Measurements from ENCODE around the gene ERBB4. TPM values are rescaled to one million over a fixed set of nuclear protein-coding genes. Genes with fewer than 3 reads are reported as not detected.
"Not testable (repeated sequence)": the region's sequence is repeated elsewhere in the genome, so short reads cannot be mapped to it uniquely, and the experiment has no call there.

The ERBB4 gene
- total and polyA plus RNA-seq, 9 donors, result 5.0 to 12.7 (median 7.7) TPM

GRCh38 chr2:211649331-211649730 lies 889.3 kb downstream of the ERBB4 start:
- Histone ChIP-seq H3K27ac (ENCODE audit: low read length) (no peak overlapping the region), H3K27me3 (ENCODE audit: control insufficient read depth, insufficient read depth, low read length) (no peaks in the 10 kb centered on the region), H3K36me3 (ENCODE audit: control insufficient read depth, insufficient read depth, low read length) (no peaks in the 10 kb centered on the region), H3K4me3 (ENCODE audit: low read length) (no peak overlapping the region), H3K9me3 (replicated peaks; ENCODE audit: control insufficient read depth, low read depth, low read length) (no peaks in the 10 kb centered on the region), H3K4me1 (ENCODE audit: control insufficient read depth, insufficient read depth, low read length) (no peaks in the 10 kb centered on the region)
- no peak for DNase-seq
- WGBS (ENCODE audit: insufficient coverage), result no CpG with 5 or more reads among the region's 2 CpGs

- no peak overlapping the region for H3K4me3 ChIP-seq (ENCODE audit: low read length)
- H3K27ac ChIP-seq (ENCODE audit: low read length), result no peak overlapping the region
- H3K9me3 ChIP-seq (replicated peaks; ENCODE audit: control insufficient read depth, low read depth, low read length), result no peaks in the 10 kb centered on the region
- WGBS (ENCODE audit: insufficient coverage), result no CpG with 5 or more reads among the region's 1 CpG
- no peaks in the 10 kb centered on the region for H3K27me3 ChIP-seq (ENCODE audit: control insufficient read depth, insufficient read depth, low read length)
- no peaks in the 10 kb centered on the region for H3K4me1 ChIP-seq (ENCODE audit: control insufficient read depth, insufficient read depth, low read length)
- DNase-seq, result no peak
- no peaks in the 10 kb centered on the region for H3K36me3 ChIP-seq (ENCODE audit: control insufficient read depth, insufficient read depth, low read length)
Observed at GRCh38 chr2:211631503-211631902, 907.1 kb downstream of the ERBB4 start.

GRCh38 chr2:211623096-211623495 lies 915.5 kb downstream of the ERBB4 start:
- Histone ChIP-seq H3K36me3 (ENCODE audit: control insufficient read depth, insufficient read depth, low read length) (no peaks in the 10 kb centered on the region), H3K27me3 (ENCODE audit: control insufficient read depth, insufficient read depth, low read length) (no peaks in the 10 kb centered on the region), H3K27ac (ENCODE audit: low read length) (no peak overlapping the region), H3K9me3 (replicated peaks; ENCODE audit: control insufficient read depth, low read depth, low read length) (no peaks in the 10 kb centered on the region), H3K4me1 (ENCODE audit: control insufficient read depth, insufficient read depth, low read length) (no peaks in the 10 kb centered on the region), H3K4me3 (ENCODE audit: low read length) (no peak overlapping the region)
- DNase-seq, result no peak

GRCh38 chr2:211620986-211621385 lies 917.6 kb downstream of the ERBB4 start:
- WGBS (ENCODE audit: insufficient coverage), result no CpG with 5 or more reads among the region's 1 CpG
- H3K4me1 ChIP-seq (ENCODE audit: control insufficient read depth, insufficient read depth, low read length), result no peaks in the 10 kb centered on the region
- DNase-seq, result no peak
- H3K27me3 ChIP-seq (ENCODE audit: control insufficient read depth, insufficient read depth, low read length), result no peaks in the 10 kb centered on the region
- no peaks in the 10 kb centered on the region for H3K9me3 ChIP-seq (replicated peaks; ENCODE audit: control insufficient read depth, low read depth, low read length)
- no peak overlapping the region for H3K27ac ChIP-seq (ENCODE audit: low read length)
- H3K4me3 ChIP-seq (ENCODE audit: low read length), result no peak overlapping the region
- no peaks in the 10 kb centered on the region for H3K36me3 ChIP-seq (ENCODE audit: control insufficient read depth, insufficient read depth, low read length)

- Histone ChIP-seq H3K27ac (ENCODE audit: low read length) (no peak overlapping the region), H3K9me3 (replicated peaks; ENCODE audit: control insufficient read depth, low read depth, low read length) (no peaks in the 10 kb centered on the region), H3K4me1 (ENCODE audit: control insufficient read depth, insufficient read depth, low read length) (no peaks in the 10 kb centered on the region), H3K36me3 (ENCODE audit: control insufficient read depth, insufficient read depth, low read length) (no peaks in the 10 kb centered on the region), H3K4me3 (ENCODE audit: low read length) (no peak overlapping the region), H3K27me3 (ENCODE audit: control insufficient read depth, insufficient read depth, low read length) (no peaks in the 10 kb centered on the region)
- DNase-seq, result no peak
- no CpG with 5 or more reads among the region's 2 CpGs for WGBS (ENCODE audit: insufficient coverage)
Observed at GRCh38 chr2:211617803-211618202, 920.8 kb downstream of the ERBB4 start.

- Histone ChIP-seq H3K4me1 (ENCODE audit: control insufficient read depth, insufficient read depth, low read length) (no peaks in the 10 kb centered on the region), H3K9me3 (replicated peaks; ENCODE audit: control insufficient read depth, low read depth, low read length) (no peaks in the 10 kb centered on the region), H3K36me3 (ENCODE audit: control insufficient read depth, insufficient read depth, low read length) (no peaks in the 10 kb centered on the region), H3K27me3 (ENCODE audit: control insufficient read depth, insufficient read depth, low read length) (no peaks in the 10 kb centered on the region), H3K27ac (ENCODE audit: low read length) (no peak overlapping the region), H3K4me3 (ENCODE audit: low read length) (no peak overlapping the region)
- DNase-seq, result no peak
- no CpG with 5 or more reads among the region's 2 CpGs for WGBS (ENCODE audit: insufficient coverage)
Observed at GRCh38 chr2:211611621-211612020, 927.0 kb downstream of the ERBB4 start.

- DNase-seq, result peak; percentile 2
- Histone ChIP-seq H3K9me3 (replicated peaks; ENCODE audit: control insufficient read depth, low read depth, low read length) (no peaks in the 10 kb centered on the region), H3K27ac (ENCODE audit: low read length) (no peak overlapping the region), H3K27me3 (ENCODE audit: control insufficient read depth, insufficient read depth, low read length) (no peaks in the 10 kb centered on the region), H3K4me3 (ENCODE audit: low read length) (no peak overlapping the region), H3K36me3 (ENCODE audit: control insufficient read depth, insufficient read depth, low read length) (no peaks in the 10 kb centered on the region), H3K4me1 (ENCODE audit: control insufficient read depth, insufficient read depth, low read length) (no peaks in the 10 kb centered on the region)
- 87% methylated on average over 3 of the region's 6 CpGs for WGBS (ENCODE audit: insufficient coverage)
Observed at GRCh38 chr2:211611061-211611518, 927.5 kb downstream of the ERBB4 start.

- Histone ChIP-seq H3K9me3 (replicated peaks; ENCODE audit: control insufficient read depth, low read depth, low read length) (no peaks in the 10 kb centered on the region), H3K36me3 (ENCODE audit: control insufficient read depth, insufficient read depth, low read length) (no peaks in the 10 kb centered on the region), H3K4me3 (ENCODE audit: low read length) (no peak overlapping the region), H3K27me3 (ENCODE audit: control insufficient read depth, insufficient read depth, low read length) (no peaks in the 10 kb centered on the region), H3K4me1 (ENCODE audit: control insufficient read depth, insufficient read depth, low read length) (no peaks in the 10 kb centered on the region), H3K27ac (ENCODE audit: low read length) (no peak overlapping the region)
- DNase-seq, result no peak
Observed at GRCh38 chr2:211609127-211609526, 929.5 kb downstream of the ERBB4 start.

GRCh38 chr2:211599146-211599545 lies 939.5 kb downstream of the ERBB4 start:
- no peak for DNase-seq
- H3K9me3 ChIP-seq (replicated peaks; ENCODE audit: control insufficient read depth, low read depth, low read length), result no peaks in the 10 kb centered on the region
- WGBS (ENCODE audit: insufficient coverage), result no CpG with 5 or more reads among the region's 3 CpGs
- no peak overlapping the region for H3K27ac ChIP-seq (ENCODE audit: low read length)
- no peaks in the 10 kb centered on the region for H3K36me3 ChIP-seq (ENCODE audit: control insufficient read depth, insufficient read depth, low read length)
- H3K4me1 ChIP-seq (ENCODE audit: control insufficient read depth, insufficient read depth, low read length), result no peaks in the 10 kb centered on the region
- no peak overlapping the region for H3K4me3 ChIP-seq (ENCODE audit: low read length)
- no peaks in the 10 kb centered on the region for H3K27me3 ChIP-seq (ENCODE audit: control insufficient read depth, insufficient read depth, low read length)

- Histone ChIP-seq H3K9me3 (replicated peaks; ENCODE audit: control insufficient read depth, low read depth, low read length) (no peaks in the 10 kb centered on the region), H3K4me3 (ENCODE audit: low read length) (no peak overlapping the region), H3K4me1 (ENCODE audit: control insufficient read depth, insufficient read depth, low read length) (no peaks in the 10 kb centered on the region), H3K27me3 (ENCODE audit: control insufficient read depth, insufficient read depth, low read length) (no peaks in the 10 kb centered on the region), H3K27ac (ENCODE audit: low read length) (no peak overlapping the region), H3K36me3 (ENCODE audit: control insufficient read depth, insufficient read depth, low read length) (no peaks in the 10 kb centered on the region)
- no CpG with 5 or more reads among the region's 2 CpGs for WGBS (ENCODE audit: insufficient coverage)
- no peak for DNase-seq
Observed at GRCh38 chr2:211598238-211598637, 940.4 kb downstream of the ERBB4 start.

- H3K27ac ChIP-seq (ENCODE audit: low read length); H3K9me3 ChIP-seq (replicated peaks; ENCODE audit: control insufficient read depth, low read depth, low read length); DNase-seq; H3K4me3 ChIP-seq (ENCODE audit: low read length); H3K27me3 ChIP-seq (ENCODE audit: control insufficient read depth, insufficient read depth, low read length); H3K36me3 ChIP-seq (ENCODE audit: control insufficient read depth, insufficient read depth, low read length); H3K4me1 ChIP-seq (ENCODE audit: control insufficient read depth, insufficient read depth, low read length): not testable (repeated sequence)
- WGBS (ENCODE audit: insufficient coverage), result 10% methylated on average over 5 of the region's 12 CpGs
Observed at GRCh38 chr2:211592006-211592405, 946.6 kb downstream of the ERBB4 start.
